ENCODE measurements around the gene CAD. TPM values are rescaled to one million over a fixed set of nuclear protein-coding genes. Genes with fewer than 3 reads are reported as not detected.

The CAD gene
- total RNA-seq, 1 experiment from 2014 or later = 57.8 TPM

- Histone ChIP-seq H3K27ac (no peak overlapping the region), H3K4me1 (peaks cover 7% of the 10 kb centered on the region), H3K9me3 (replicated peaks) (no peaks in the 10 kb centered on the region), H3K4me3 (no peak overlapping the region), H3K36me3 (peaks cover 39% of the 10 kb centered on the region), H3K27me3 (no peaks in the 10 kb centered on the region)
- no peak for DNase-seq
These were observed 7.4 kb upstream of the CAD start for GRCh38 chr2:27209621-27210401.

- Histone ChIP-seq H3K27ac (peak overlapping the region; percentile 93), H3K36me3 (peaks cover 25% of the 10 kb centered on the region), H3K4me1 (peaks cover 7% of the 10 kb centered on the region), H3K4me3 (peak overlapping the region; percentile 85), H3K9me3 (replicated peaks) (no peaks in the 10 kb centered on the region), H3K27me3 (no peaks in the 10 kb centered on the region)
- no peak for DNase-seq
These were observed 5.8 kb upstream of the CAD start for GRCh38 chr2:27211241-27211942.

GRCh38 chr2:27211943-27212625 is 5.1 kb upstream of the CAD start, which contains the start of the genes ATRAID and SLC5A6:
Gene ATRAID (plus strand): TSS chr2:27212041. CDS start chr2:27212369, 328 bp downstream.
Gene SLC5A6 (minus strand): TSS chr2:27212268. CDS start chr2:27207650, 4,618 bp downstream.
- Histone ChIP-seq H3K9me3 (replicated peaks) (no peaks in the 10 kb centered on the region), H3K27ac (peak within 1 kb of the TSS; percentile 93), H3K4me3 (peak within 1 kb of the TSS; percentile 85), H3K27me3 (no peaks in the 10 kb centered on the region), H3K36me3 (peaks cover 20% of the 10 kb centered on the region), H3K4me1 (peaks cover 10% of the 10 kb centered on the region)
- peak; percentile 92 to 95 for DNase-seq

GRCh38 chr2:27212626-27213471 is 4.3 kb upstream of the CAD start:
- H3K9me3 ChIP-seq (replicated peaks) = no peaks in the 10 kb centered on the region
- H3K27ac ChIP-seq = peak overlapping the region; percentile 93
- no peaks in the 10 kb centered on the region for H3K27me3 ChIP-seq
- H3K4me3 ChIP-seq = peak overlapping the region; percentile 85
- H3K4me1 ChIP-seq = peaks cover 10% of the 10 kb centered on the region
- peak; percentile 41 to 70 for DNase-seq
- peaks cover 13% of the 10 kb centered on the region for H3K36me3 ChIP-seq

GRCh38 chr2:27214941-27215340 is 2.2 kb upstream of the CAD start:
- no peak overlapping the region for H3K4me3 ChIP-seq
- DNase-seq = no peak
- H3K27me3 ChIP-seq = no peaks in the 10 kb centered on the region
- H3K36me3 ChIP-seq = peaks cover 24% of the 10 kb centered on the region
- H3K27ac ChIP-seq = no peak overlapping the region
- no peaks in the 10 kb centered on the region for H3K9me3 ChIP-seq (replicated peaks)
- H3K4me1 ChIP-seq = peaks cover 17% of the 10 kb centered on the region

- H3K27ac ChIP-seq = peak overlapping the region; percentile 85
These were observed 592 bp upstream of the CAD start for GRCh38 chr2:27216416-27217137.

GRCh38 chr2:27218614-27219013 is 1.4 kb downstream of the CAD start:
- H3K4me3 ChIP-seq = peak overlapping the region; percentile 74
- H3K36me3 ChIP-seq = peaks cover 57% of the 10 kb centered on the region
- H3K27me3 ChIP-seq = no peaks in the 10 kb centered on the region
- no peaks in the 10 kb centered on the region for H3K9me3 ChIP-seq (replicated peaks)
- no peak overlapping the region for H3K27ac ChIP-seq
- DNase-seq = no peak
- H3K4me1 ChIP-seq = peaks cover 11% of the 10 kb centered on the region

More at GRCh38 chr2:27216416-27217137, 592 bp upstream of the CAD start:
- Histone ChIP-seq H3K9me3 (replicated peaks) (no peaks in the 10 kb centered on the region), H3K36me3 (peaks cover 37% of the 10 kb centered on the region), H3K4me3 (peak overlapping the region; percentile 74), H3K27me3 (no peaks in the 10 kb centered on the region), H3K4me1 (peaks cover 17% of the 10 kb centered on the region)
- no peak for DNase-seq

- Histone ChIP-seq H3K4me1 (peaks cover 10% of the 10 kb centered on the region; the same call in 1 of the 2 replicates), H3K4me3 (no peak overlapping the region), H3K27me3 (no peaks in the 10 kb centered on the region), H3K9me3 (replicated peaks) (no peaks in the 10 kb centered on the region), H3K36me3 (peaks cover 59% of the 10 kb centered on the region), H3K27ac (no peak overlapping the region)
- no peak for DNase-seq
These were observed 1.9 kb downstream of the CAD start for GRCh38 chr2:27219091-27219490.

GRCh38 chr2:27220091-27220490 is 2.9 kb downstream of the CAD start:
- Histone ChIP-seq H3K27ac (no peak overlapping the region), H3K4me1 (peaks cover 10% of the 10 kb centered on the region; the same call in 1 of the 2 replicates), H3K4me3 (no peak overlapping the region), H3K9me3 (replicated peaks) (no peaks in the 10 kb centered on the region), H3K36me3 (peaks cover 68% of the 10 kb centered on the region), H3K27me3 (no peaks in the 10 kb centered on the region)
- no peak for DNase-seq

GRCh38 chr2:27221166-27221565 is 4.0 kb downstream of the CAD start:
- Histone ChIP-seq H3K36me3 (peaks cover 77% of the 10 kb centered on the region), H3K27ac (no peak overlapping the region), H3K27me3 (no peaks in the 10 kb centered on the region), H3K9me3 (replicated peaks) (no peaks in the 10 kb centered on the region), H3K4me1 (peaks cover 10% of the 10 kb centered on the region; the same call in 1 of the 2 replicates), H3K4me3 (no peak overlapping the region)
- DNase-seq = no peak

- Histone ChIP-seq H3K27ac (no peak overlapping the region), H3K4me3 (no peak overlapping the region), H3K36me3 (peaks cover 87% of the 10 kb centered on the region), H3K27me3 (no peaks in the 10 kb centered on the region), H3K4me1 (peaks cover 6% of the 10 kb centered on the region; the same call in 1 of the 2 replicates), H3K9me3 (replicated peaks) (no peaks in the 10 kb centered on the region)
- DNase-seq = no peak
These were observed 5.2 kb downstream of the CAD start for GRCh38 chr2:27222407-27222806.

- Histone ChIP-seq H3K4me1 (peaks cover 1% of the 10 kb centered on the region; the same call in 1 of the 2 replicates), H3K4me3 (no peak overlapping the region), H3K27ac (no peak overlapping the region), H3K36me3 (peaks cover 92% of the 10 kb centered on the region), H3K9me3 (replicated peaks) (no peaks in the 10 kb centered on the region), H3K27me3 (no peaks in the 10 kb centered on the region)
- no peak for DNase-seq
These were observed 6.2 kb downstream of the CAD start for GRCh38 chr2:27223416-27223815.

- Histone ChIP-seq H3K27ac (no peak overlapping the region), H3K27me3 (no peaks in the 10 kb centered on the region), H3K36me3 (peaks cover 91% of the 10 kb centered on the region), H3K9me3 (replicated peaks) (no peaks in the 10 kb centered on the region), H3K4me3 (no peak overlapping the region), H3K4me1 (no peaks in the 10 kb centered on the region)
- DNase-seq = no peak
These were observed 8.4 kb downstream of the CAD start for GRCh38 chr2:27225526-27225925.

All from SJCRH30 (cell line).